IMR-90 (cell line): ENCODE measurements around the gene WDR6. TPM values are rescaled to one million over a fixed set of nuclear protein-coding genes. Genes with fewer than 3 reads are reported as not detected.

Source experiments
- ATAC-seq: fragments of 200-7000 bp; cut with Tn5 transposase; 2 replicates; pipeline ENCODE4 v1.9.1; 2020; ENCODE audit warnings: low read depth, mild to moderate bottlenecking, moderate library complexity
- BruUV-seq: library from RNA; stranded (reverse); fragments of 400-500 nt; replicated peaks from 2 replicates; lab custom pipeline; 2021; lab: Mats Ljungman, UMichigan
- CTCF ChIA-PET: fragments of 300-600 bp; formaldehyde crosslinking; extraction: SDS; loops from one replicate; lab custom pipeline; 2021; ENCODE audit warnings: antibody characterized with exemption; lab: Yijun Ruan, JAX
- POLR2A ChIA-PET: fragments of 300-600 bp; sonication (Branson Sonifier 250); formaldehyde crosslinking; loops from one replicate; lab custom pipeline; 2022; ENCODE audit warnings: antibody characterized with exemption; ENCODE audit not compliant: unreplicated experiment; lab: Charles Lee
- DNase-seq: peaks from one replicate; pipeline ENCODE4 v3.0.0; 2013
- H2AFZ ChIP-seq: replicated peaks from 2 replicates; pipeline ENCODE3; 2013; ENCODE audit warnings: low read length, mild to moderate bottlenecking; ENCODE audit not compliant: poor library complexity
- H2AK5ac ChIP-seq: 2 replicates; pipeline ENCODE4 v1.6.1; 2013; ENCODE audit warnings: low read depth, low read length, inconsistent platforms
- H2AK9ac ChIP-seq: replicated peaks from 2 replicates; pipeline ENCODE3; 2013; ENCODE audit warnings: mild to moderate bottlenecking, low read depth, low read length, moderate library complexity; ENCODE audit not compliant: poor library complexity
- H2BK120ac ChIP-seq: 2 replicates; pipeline ENCODE4 v1.6.1; 2013; ENCODE audit warnings: low read depth, low read length, inconsistent platforms
- H2BK15ac ChIP-seq: 3 replicates; pipeline ENCODE4 v1.6.1; 2013; ENCODE audit warnings: low read depth, low read length, inconsistent platforms
- H2BK20ac ChIP-seq: 2 replicates; pipeline ENCODE4 v1.6.1; 2013; ENCODE audit warnings: low read depth, mild to moderate bottlenecking, inconsistent platforms, low read length, moderate library complexity
- H2BK5ac ChIP-seq: 2 replicates; pipeline ENCODE4 v1.6.1; 2013; ENCODE audit warnings: mild to moderate bottlenecking, low read depth, low read length, inconsistent platforms; ENCODE audit not compliant: poor library complexity, severe bottlenecking
- H3K14ac ChIP-seq: replicated peaks from 2 replicates; pipeline ENCODE4 v1.6.1; 2013; ENCODE audit warnings: low read depth, low read length, inconsistent platforms
- H3K18ac ChIP-seq: 2 replicates; pipeline ENCODE4 v1.6.1; 2013; ENCODE audit warnings: low read depth, low read length, control low read depth
- H3K23ac ChIP-seq: 2 replicates; pipeline ENCODE4 v1.6.1; 2013; ENCODE audit warnings: low read depth, low read length, inconsistent platforms
- H3K27ac ChIP-seq: 2 replicates; pipeline ENCODE4 v1.5.1; 2013; ENCODE audit warnings: mild to moderate bottlenecking, control low read depth, low read length; ENCODE audit not compliant: insufficient read depth
- H3K27me3 ChIP-seq: 2 replicates; pipeline ENCODE4 v1.6.1; 2013; ENCODE audit warnings: low read length; ENCODE audit not compliant: control insufficient read depth, insufficient read depth
- H3K36me3 ChIP-seq: 2 replicates; pipeline ENCODE4 v1.6.1; 2013; ENCODE audit warnings: low read length, mixed read lengths; ENCODE audit not compliant: control insufficient read depth, insufficient read depth
- H3K4ac ChIP-seq: 2 replicates; pipeline ENCODE4 v1.6.1; 2013; ENCODE audit warnings: low read depth, low read length, inconsistent platforms
- H3K4me1 ChIP-seq: 2 replicates; pipeline ENCODE4 v1.6.1; 2013; ENCODE audit warnings: low read length, mixed read lengths; ENCODE audit not compliant: control insufficient read depth, insufficient read depth
- H3K4me2 ChIP-seq: 2 replicates; pipeline ENCODE4 v1.6.1; 2013; ENCODE audit warnings: low read depth, mild to moderate bottlenecking, control low read depth, low read length, moderate library complexity
- H3K4me3 ChIP-seq: 2 replicates; pipeline ENCODE4 v1.5.1; 2013; ENCODE audit warnings: low read depth, mild to moderate bottlenecking, control low read depth, low read length, moderate library complexity; ENCODE audit not compliant: insufficient read depth
- H3K56ac ChIP-seq: 2 replicates; pipeline ENCODE4 v1.6.1; 2013; ENCODE audit warnings: low read length, inconsistent platforms; ENCODE audit not compliant: insufficient read depth; ENCODE audit errors: extremely low read depth
- H3K79me1 ChIP-seq, 2 experiments: 2 replicates each; pipeline ENCODE4 v1.6.1; 2013; ENCODE audit warnings: low read length in 2 of 2, inconsistent platforms in 1 of 2, low read depth in 1 of 2
- H3K9ac ChIP-seq: 2 replicates; pipeline ENCODE4 v1.6.1; 2013; ENCODE audit warnings: low read depth, low read length, control low read depth
- H3K9me1 ChIP-seq: 2 replicates; pipeline ENCODE4 v1.6.1; 2013; ENCODE audit warnings: low read length, inconsistent platforms; ENCODE audit not compliant: insufficient read depth
- H3K9me3 ChIP-seq: 2 replicates; pipeline ENCODE4 v1.6.1; 2013; ENCODE audit warnings: low read length; ENCODE audit not compliant: control insufficient read depth, insufficient read depth
- H4K20me1 ChIP-seq: 2 replicates; pipeline ENCODE4 v1.6.1; 2013; ENCODE audit warnings: low read length, inconsistent platforms; ENCODE audit not compliant: insufficient read depth
- H4K5ac ChIP-seq: 2 replicates; pipeline ENCODE4 v1.6.1; 2013; ENCODE audit warnings: mild to moderate bottlenecking, low read depth, low read length, control low read depth
- H4K8ac ChIP-seq, 2 experiments: 2 replicates each; pipeline ENCODE4 v1.6.1; 2013; ENCODE audit warnings: low read depth in 2 of 2, low read length in 2 of 2, control low read depth in 1 of 2, inconsistent platforms in 1 of 2
- H4K91ac ChIP-seq: 2 replicates; pipeline ENCODE4 v1.6.1; 2013; ENCODE audit warnings: low read depth, low read length, inconsistent platforms; ENCODE audit not compliant: insufficient read depth
- CEBPB ChIP-seq: IDR thresholded peaks from 2 replicates; pipeline ENCODE4 v1.6.1; 2012; ENCODE audit warnings: low read depth, low read length, improper control_type of control experiment
- MXI1 ChIP-seq: IDR thresholded peaks from 2 replicates; pipeline ENCODE4 v1.6.1; 2012; ENCODE audit warnings: low read depth, mild to moderate bottlenecking, low read length, moderate library complexity, borderline replicate concordance
- POLR2A ChIP-seq: IDR thresholded peaks from 2 replicates; pipeline ENCODE4 v1.6.1; 2012; ENCODE audit warnings: mild to moderate bottlenecking, low read depth, low read length
- RAD21 ChIP-seq: IDR thresholded peaks from 2 replicates; pipeline ENCODE4 v1.6.1; 2012; ENCODE audit warnings: low read length, improper control_type of control experiment
- RCOR1 ChIP-seq: IDR thresholded peaks from 2 replicates; pipeline ENCODE4 v1.6.1; 2012; ENCODE audit warnings: mild to moderate bottlenecking, low read length, improper control_type of control experiment; ENCODE audit not compliant: insufficient replicate concordance
- WGBS, 2 experiments: methylation state at CpG; one replicate each; pipeline versions ENCODE4 v1.1.5 to v1.1.7; 2013; ENCODE audit warnings: missing lambda C conversion rate in 2 of 2; ENCODE audit not compliant: insufficient read length in 1 of 2; ENCODE audit errors: extremely low coverage in 2 of 2; 5-methylcytosine and 5-hydroxymethylcytosine counted together
- dilution Hi-C: fragments of 300-500 bp; cut with HindIII; formaldehyde crosslinking; loops from one replicate; pipeline ENCODE4 v1.14.3; 2018; ENCODE audit warnings: low sequenced_read_pairs; ENCODE audit not compliant: unreplicated experiment
- in situ Hi-C: fragments of 300-500 bp; cut with MboI; formaldehyde crosslinking; loops from 3 replicates; pipeline ENCODE4 v1.14.3; 2019; ENCODE audit warnings: low sequenced_read_pairs, inconsistent platforms, mixed read lengths
- intact Hi-C: fragments of 100-400 bp; cut with micrococcal nuclease; formaldehyde crosslinking; loops from 2 replicates; pipeline ENCODE4 v1.10.0; 2022
- polyA plus RNA-seq, 3 experiments: library from polyadenylated mRNA; depleted of rRNA; stranded (reverse); fragments of >200 nt; gene quantifications; 2 replicates each; pipeline ENCODE4 v1.2.3, GENCODE V29; 2012; ENCODE audit warnings: low replicate concordance in 1 of 3
- total RNA-seq: library from RNA; depleted of rRNA; stranded (reverse); fragments of >200 nt; gene quantifications from 2 replicates; pipeline ENCODE4 v1.2.3, GENCODE V29; 2012

The WDR6 gene
- total and polyA plus RNA-seq, 2 of the 4 experiments (the other 2 are of a cell fraction): 60.9 to 160 TPM

- Histone ChIP-seq H2AFZ (peak overlapping the region; percentile 7), H2BK5ac (no peak overlapping the region), H2AK9ac (peak overlapping the region; percentile 33), H2BK120ac (no peak overlapping the region), H3K27me3 (no peaks in the 10 kb centered on the region), H3K9ac (no peak overlapping the region), H3K23ac (no peak overlapping the region), H3K4me2 (no peak overlapping the region), H4K20me1 (peaks cover 41% of the 10 kb centered on the region), H3K4ac (no peak overlapping the region), H2AK5ac (no peak overlapping the region), H4K8ac (no peak overlapping the region), H3K27ac (no peak overlapping the region), H2BK15ac (no peak overlapping the region), H3K79me1 (peaks cover 20 to 92% of the 10 kb centered on the region in 2 experiments; a peak in 3 of 4 replicates), H4K5ac (no peak overlapping the region), H3K9me3 (no peaks in the 10 kb centered on the region), H2BK20ac (no peak overlapping the region), H3K36me3 (peaks cover 52% of the 10 kb centered on the region), H3K14ac (no peak overlapping the region), H3K4me1 (peaks cover 13% of the 10 kb centered on the region), H3K56ac (no peak overlapping the region), H3K18ac (no peak overlapping the region), H3K9me1 (peaks cover 14% of the 10 kb centered on the region), H4K91ac (no peak overlapping the region), H3K4me3 (no peak overlapping the region)
- TF ChIP-seq POLR2A: no peak
- no peak for TF ChIP-seq RAD21
- no peak for TF ChIP-seq RCOR1
- TF ChIP-seq MXI1: no peak
- no peak for TF ChIP-seq CEBPB
- in situ Hi-C loops (no loop called here), dilution Hi-C loops (no loop called here), intact Hi-C loops (no loop called here)
- ChIA-PET POLR2A (no interaction called here), CTCF (no interaction called here)
- WGBS, 2 experiments: no CpG with 5 or more reads among the region's 6 CpGs
- no TSS peak for BruUV-seq
- ATAC-seq (no peak), DNase-seq (no peak)
These were observed 8.6 kb downstream of the WDR6 start for GRCh38 chr3:49015765-49016164.
